GM21528 (cell line): Measurements from ENCODE around the gene DNAJA2.

Experiments used
- ATAC-seq: cut with Tn5 transposase; IDR thresholded peaks from one replicate; pipeline ENCODE4 v1.9.1; 2021; ENCODE audit warnings: mild to moderate bottlenecking, moderate library complexity; ENCODE audit not compliant: unreplicated experiment, low FRiP score

The DNAJA2 gene

DNA sequence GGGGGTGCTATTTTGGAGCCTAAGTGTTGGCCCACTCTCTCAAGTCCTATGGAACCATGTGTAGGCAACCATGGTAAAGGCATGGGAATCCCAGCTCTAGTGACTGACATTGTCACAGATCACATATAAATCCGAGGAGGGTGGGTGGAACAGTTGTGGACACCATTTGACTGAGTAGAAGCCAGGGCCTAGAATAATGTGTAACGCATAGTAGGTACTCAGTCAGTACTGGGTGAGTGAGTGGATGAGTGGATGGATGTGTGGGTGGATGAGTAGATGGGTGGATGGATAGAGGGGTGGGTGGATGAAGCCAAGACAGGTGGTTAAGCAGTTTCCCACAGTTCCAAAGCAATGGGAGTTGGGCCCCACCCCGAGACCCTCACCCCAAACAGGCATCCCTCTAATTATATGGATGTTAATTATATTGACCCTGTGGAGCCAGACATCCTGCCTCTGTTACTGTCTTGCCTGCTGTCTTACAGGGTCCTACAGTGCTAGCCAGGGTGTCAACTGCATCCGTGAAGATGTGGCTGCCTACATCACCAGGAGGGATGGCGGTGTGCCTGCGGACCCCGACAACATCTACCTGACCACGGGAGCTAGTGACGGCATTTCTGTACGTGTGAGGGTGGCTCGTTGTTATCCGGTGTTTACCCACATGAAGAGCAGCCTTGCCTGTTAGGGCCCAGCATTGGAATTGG lies 67.0 kb downstream of the DNAJA2 start:
- ATAC-seq: no peak
